Measurements from ENCODE around the gene DCLK3.

GRCh38 chr3:36765104-36765503 is 751 bp upstream of the DCLK3 start:
- no peak for TF ChIP-seq CTCF (IDR thresholded peaks at IDR 0.05; ENCODE audit: insufficient read depth, low read depth, low read length)
- no peak for TF ChIP-seq EZH2 (IDR thresholded peaks at IDR 0.05; ENCODE audit: insufficient read depth, low read length)
